Measurements from ENCODE around the gene JAG1. TPM values are rescaled to one million over a fixed set of nuclear protein-coding genes. Genes with fewer than 3 reads are reported as not detected.

JAG1 gene
- total RNA-seq, 4 donors from 2014 or later = 30.7 to 41.9 (median 36.3) TPM

- no peak for DNase-seq (ENCODE audit: extremely low spot score)
- no peak overlapping the region for H3K4me3 ChIP-seq
- no peaks in the 10 kb centered on the region for H3K27me3 ChIP-seq
- TF ChIP-seq POLR2AphosphoS5 (IDR thresholded peaks at IDR 0.05) = peak in 1 of 2 donors; percentile 4
- TF ChIP-seq EP300 (IDR thresholded peaks at IDR 0.05) = no peak
- intact Hi-C loops (cut with DNase I) = loop anchor here (10.0 kb wide), 1 partner anchor 85 kb away; no protein-coding TSS in a partner anchor
- H3K4me1 ChIP-seq = peaks cover 29 to 42% (median 36%) of the 10 kb centered on the region in 4 donors
- no peaks in the 10 kb centered on the region for H3K9me3 ChIP-seq
- WGBS = 74% methylated on average over 14 of the region's 18 CpGs
- peak overlapping the region; percentile 38 to 57 (median 44) for H3K27ac ChIP-seq (replicated peaks in 1 of 4)
- H3K36me3 ChIP-seq = peaks cover 35 to 74% (median 50%) of the 10 kb centered on the region in 4 donors
Observed at GRCh38 chr20:10639737-10640556, 33.9 kb downstream of the JAG1 start.

- WGBS = 86% methylated on average over 23 of the region's 23 CpGs
- TF ChIP-seq CTCF (IDR thresholded peaks at IDR 0.05) (no peak), POLR2A (IDR thresholded peaks at IDR 0.05; ENCODE audit: low read depth) (no peak), EP300 (IDR thresholded peaks at IDR 0.05) (no peak), POLR2AphosphoS5 (IDR thresholded peaks at IDR 0.05) (no peak)
- H3K9me3 ChIP-seq = no peaks in the 10 kb centered on the region
- H3K27me3 ChIP-seq = no peaks in the 10 kb centered on the region
- H3K36me3 ChIP-seq = peaks cover 28 to 67% (median 45%) of the 10 kb centered on the region in 4 donors
- peaks cover 25 to 47% (median 40%) of the 10 kb centered on the region in 4 donors for H3K4me1 ChIP-seq
- intact Hi-C loops (cut with DNase I) = no loop called here
- peak overlapping the region; percentile 38 to 57 (median 44) for H3K27ac ChIP-seq (replicated peaks in 1 of 4)
- no peak for DNase-seq (ENCODE audit: extremely low spot score)
- H3K4me3 ChIP-seq = no peak overlapping the region
Observed at GRCh38 chr20:10639077-10639736, 34.6 kb downstream of the JAG1 start.

- no peak for DNase-seq (ENCODE audit: extremely low spot score)
- Histone ChIP-seq H3K4me3 (no peak overlapping the region), H3K4me1 (peaks cover 25 to 61% (median 50%) of the 10 kb centered on the region in 4 donors)
Observed at GRCh38 chr20:10637563-10637962, 36.2 kb downstream of the JAG1 start.

GRCh38 chr20:10637031-10637559 lies 36.7 kb downstream of the JAG1 start:
- H3K4me1 ChIP-seq = peaks cover 25 to 63% (median 51%) of the 10 kb centered on the region in 4 donors
- no peaks in the 10 kb centered on the region for H3K9me3 ChIP-seq
- H3K36me3 ChIP-seq = peaks cover 22 to 46% (median 31%) of the 10 kb centered on the region in 4 donors
- H3K27ac ChIP-seq (replicated peaks in 1 of 4) = peak overlapping the region; percentile 51 to 68 (median 60)
- no peaks in the 10 kb centered on the region for H3K27me3 ChIP-seq
- DNase-seq (ENCODE audit: extremely low spot score) = no peak
- no peak overlapping the region for H3K4me3 ChIP-seq
- intact Hi-C loops (cut with DNase I) = no loop called here
- no peak for TF ChIP-seq EP300 (IDR thresholded peaks at IDR 0.05)
- TF ChIP-seq POLR2A (IDR thresholded peaks at IDR 0.05; ENCODE audit: low read depth) = no peak
- TF ChIP-seq POLR2AphosphoS5 (IDR thresholded peaks at IDR 0.05) = no peak
- TF ChIP-seq CTCF (IDR thresholded peaks at IDR 0.05) = no peak
- 62% methylated on average over 6 of the region's 10 CpGs for WGBS

More at GRCh38 chr20:10637563-10637962, 36.2 kb downstream of the JAG1 start:
- intact Hi-C loops (cut with DNase I) = no loop called here
- 77% methylated on average over 6 of the region's 6 CpGs for WGBS
- Histone ChIP-seq H3K36me3 (peaks cover 25 to 50% (median 36%) of the 10 kb centered on the region in 4 donors), H3K9me3 (no peaks in the 10 kb centered on the region), H3K27me3 (no peaks in the 10 kb centered on the region), H3K27ac (replicated peaks in 1 of 4) (peak overlapping the region; percentile 51 to 68 (median 60))
- no peak for TF ChIP-seq CTCF (IDR thresholded peaks at IDR 0.05)
- no peak for TF ChIP-seq POLR2AphosphoS5 (IDR thresholded peaks at IDR 0.05)
- no peak for TF ChIP-seq POLR2A (IDR thresholded peaks at IDR 0.05; ENCODE audit: low read depth)
- no peak for TF ChIP-seq EP300 (IDR thresholded peaks at IDR 0.05)

All from esophagus muscularis mucosa (tissue), 4 donors.